GM20431 (cell line): Measurements from ENCODE around the gene LARGE2.

Experiments
- in situ Hi-C: fragments of 300-500 bp; cut with MseI, MboI; formaldehyde crosslinking; loops from one replicate; pipeline ENCODE4 v1.15.0; 2020; ENCODE audit warnings: low sequenced_read_pairs; ENCODE audit not compliant: unreplicated experiment

Gene LARGE2

DNA sequence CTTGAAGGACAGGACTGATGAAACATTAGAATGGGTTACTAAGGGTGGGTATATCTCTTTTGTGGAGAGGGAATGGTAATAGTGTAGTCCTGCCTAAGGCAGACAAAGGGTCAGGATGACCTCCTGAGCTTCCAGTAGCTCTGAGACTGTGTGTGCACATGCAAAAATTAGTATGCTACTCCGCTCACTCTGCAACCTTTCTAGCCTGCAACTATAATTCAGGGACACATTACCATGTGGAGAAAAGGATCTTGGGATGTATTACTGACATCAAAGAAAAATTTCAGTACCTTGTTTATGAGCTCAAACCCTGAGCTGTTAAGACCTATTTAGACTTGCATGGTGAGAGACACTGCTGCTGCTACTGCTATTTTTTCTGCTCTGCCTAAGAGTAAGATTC lies 25.4 kb downstream of the LARGE2 start:
- in situ Hi-C loops = no loop called here

DNA sequence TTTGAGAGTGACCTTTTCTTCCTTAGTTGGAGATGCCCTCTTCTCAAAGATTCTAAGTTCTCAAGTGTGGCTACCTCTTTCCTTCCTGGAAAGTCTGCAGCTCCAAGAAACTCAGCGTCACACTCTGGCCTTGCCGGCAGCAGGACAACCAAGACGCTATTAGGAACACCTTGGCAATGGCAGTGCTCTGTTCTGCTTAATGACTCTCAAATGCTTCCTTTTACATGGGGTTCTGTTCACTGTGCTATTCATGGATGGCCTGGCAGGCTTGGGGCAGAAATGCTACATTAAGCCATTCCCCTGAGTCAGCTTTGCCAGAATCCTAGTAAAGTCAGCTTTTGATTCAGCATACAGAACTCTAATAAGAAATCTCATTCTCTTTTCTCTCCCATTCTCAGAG lies 25.9 kb downstream of the LARGE2 start:
- in situ Hi-C loops = no loop called here

DNA sequence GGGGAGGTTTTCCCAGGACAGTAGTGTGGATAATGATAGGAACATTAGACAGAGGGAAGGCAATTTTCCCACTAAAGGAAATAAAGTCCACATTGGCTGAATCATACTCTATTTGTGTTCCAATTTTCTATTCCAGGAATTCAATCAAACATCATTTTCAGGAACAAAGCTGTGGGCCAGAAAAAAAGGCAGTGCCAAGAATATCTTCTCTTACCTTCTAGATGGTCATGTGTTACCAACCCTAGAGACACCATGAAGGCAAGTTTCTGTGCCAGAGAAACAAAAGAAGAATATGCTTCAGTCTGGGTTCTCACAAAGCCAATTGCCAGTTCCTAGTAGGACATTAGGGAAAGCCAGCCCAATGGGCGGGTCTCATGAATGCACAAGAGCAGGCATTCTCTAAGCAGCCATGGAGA lies 27.5 kb downstream of the LARGE2 start:
- in situ Hi-C loops = no loop called here

DNA sequence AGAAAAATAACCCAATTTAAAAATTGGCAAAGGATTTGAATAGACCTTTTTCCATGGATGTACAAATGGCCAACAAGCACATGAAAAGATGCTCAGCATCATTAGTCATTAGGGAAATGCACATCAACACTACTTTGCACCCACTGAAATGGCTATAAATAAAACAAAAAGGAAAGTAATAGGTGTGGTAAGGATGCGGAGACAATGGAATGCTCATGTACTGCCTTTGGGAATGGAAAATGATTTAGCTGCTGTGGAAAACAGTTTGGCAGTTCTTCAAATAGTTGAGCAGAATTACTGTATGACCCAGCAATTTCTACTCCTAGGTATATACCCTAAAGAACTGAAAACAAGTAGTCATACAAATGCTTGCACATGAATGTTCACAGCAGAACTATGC lies 37.4 kb downstream of the LARGE2 start:
- in situ Hi-C loops = no loop called here

DNA sequence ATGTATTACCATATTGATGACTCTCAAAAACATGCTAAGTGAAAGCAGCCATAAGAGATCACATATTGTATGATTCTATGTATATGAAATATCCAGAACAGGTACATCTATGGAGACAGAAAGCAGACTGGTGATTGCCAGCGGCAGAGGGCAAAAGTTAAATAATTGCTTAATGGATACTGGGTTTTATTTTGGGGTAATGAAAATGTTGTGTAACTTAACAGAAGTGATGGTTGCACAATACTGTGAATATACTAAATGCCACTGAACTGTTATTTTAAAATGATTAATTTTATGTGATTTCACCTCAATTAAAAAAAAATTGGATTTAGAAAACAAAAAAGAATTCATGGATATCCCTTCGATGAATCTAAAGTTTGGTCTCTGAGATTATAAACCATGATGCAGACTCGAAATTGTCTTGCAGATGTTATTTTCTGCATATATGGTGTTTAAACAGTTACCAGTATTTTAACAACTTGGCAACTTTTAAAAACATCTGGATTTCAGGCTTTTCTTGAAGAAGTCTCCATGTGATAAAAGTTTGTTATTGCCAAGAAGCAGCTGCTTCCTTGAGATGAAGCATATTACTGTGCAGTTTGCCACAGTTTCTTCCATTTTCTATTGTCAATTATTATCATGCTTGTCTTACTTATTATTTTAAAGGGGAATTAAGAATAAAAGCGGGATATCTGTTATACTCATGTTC lies 38.1 kb downstream of the LARGE2 start:
- in situ Hi-C loops = no loop called here

DNA sequence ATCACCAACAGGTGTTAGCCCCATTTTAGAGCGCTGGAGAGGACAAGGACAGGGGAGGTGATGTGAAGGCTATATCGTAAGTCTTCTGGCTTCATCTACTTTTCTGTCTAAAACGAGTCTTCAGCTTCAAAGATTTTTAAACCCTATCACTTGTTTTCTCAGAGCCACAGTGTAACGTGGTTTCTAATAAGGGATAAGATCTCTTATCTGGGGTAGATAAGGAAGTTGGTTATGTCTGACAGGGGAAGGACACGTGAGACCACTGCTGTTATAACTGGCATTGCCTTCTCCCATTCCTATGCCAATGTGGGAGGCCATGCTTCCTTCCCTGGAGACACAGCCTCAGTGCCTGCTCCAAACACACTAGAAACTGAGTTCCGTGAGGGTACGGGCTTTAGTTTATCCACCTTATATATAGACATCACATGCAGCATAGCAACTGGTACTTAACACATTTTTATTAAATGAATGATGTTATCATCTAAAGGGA lies 39.3 kb downstream of the LARGE2 start:
- in situ Hi-C loops = no loop called here

DNA sequence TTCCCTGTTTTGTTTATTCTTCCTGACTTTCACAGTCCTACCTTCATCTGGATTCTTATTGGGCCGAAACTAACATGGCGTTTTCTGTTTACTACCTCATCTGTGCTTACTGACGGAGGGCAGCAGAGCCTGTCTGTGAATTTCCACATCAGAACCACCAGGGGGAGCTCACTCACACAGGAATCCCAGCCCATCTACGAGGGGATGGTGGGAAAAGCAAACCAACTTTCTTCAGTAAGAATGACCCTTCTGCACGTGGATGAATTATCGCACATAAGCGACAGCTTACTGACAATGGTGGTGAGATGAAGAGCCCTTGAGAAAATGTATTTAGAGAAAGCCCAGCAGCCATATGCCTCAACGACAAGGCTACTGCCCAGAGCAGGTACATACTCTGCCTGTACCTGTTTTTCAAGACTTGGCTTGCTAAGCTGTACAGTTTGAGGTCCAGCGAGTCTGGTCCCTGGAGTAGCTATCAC lies 42.5 kb downstream of the LARGE2 start:
- in situ Hi-C loops = no loop called here

DNA sequence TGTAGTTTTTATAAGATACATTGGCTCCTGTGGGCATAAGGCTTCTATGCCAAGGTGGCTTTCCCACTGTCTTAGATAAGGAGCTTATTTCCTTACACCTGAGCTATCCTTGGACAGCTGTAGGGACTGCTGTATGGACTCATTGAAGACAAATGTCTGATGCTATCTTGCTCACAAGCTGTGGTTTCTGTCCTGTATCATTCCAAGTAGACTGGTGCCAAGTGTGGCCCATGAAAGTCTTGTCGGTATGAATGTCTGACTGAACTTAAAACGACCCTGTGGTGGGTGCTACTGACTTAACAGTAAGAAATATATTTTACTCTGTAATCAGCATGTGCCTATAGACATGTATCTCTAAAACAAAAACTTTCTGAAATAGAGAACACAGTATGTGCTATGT lies 45.0 kb downstream of the LARGE2 start:
- in situ Hi-C loops = no loop called here

DNA sequence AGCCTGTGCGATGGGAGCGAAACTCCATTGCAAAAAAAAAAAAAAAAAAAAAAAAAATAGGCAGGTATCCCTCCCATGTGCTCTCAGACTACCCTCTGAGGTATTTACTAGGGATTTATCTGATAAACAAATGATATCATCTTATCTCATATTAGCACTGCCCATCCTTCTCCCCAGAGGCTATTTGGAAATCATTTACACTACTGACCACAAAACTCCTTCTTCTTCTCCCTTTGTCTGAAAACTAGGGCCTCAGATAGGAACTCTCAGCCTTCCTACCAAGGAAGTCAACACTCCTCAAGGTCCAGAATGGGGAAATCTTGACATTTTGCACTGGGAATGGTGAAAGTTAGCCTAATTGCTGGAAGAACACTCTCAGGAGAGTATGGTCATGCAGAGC lies 46.4 kb downstream of the LARGE2 start:
- in situ Hi-C loops = no loop called here

DNA sequence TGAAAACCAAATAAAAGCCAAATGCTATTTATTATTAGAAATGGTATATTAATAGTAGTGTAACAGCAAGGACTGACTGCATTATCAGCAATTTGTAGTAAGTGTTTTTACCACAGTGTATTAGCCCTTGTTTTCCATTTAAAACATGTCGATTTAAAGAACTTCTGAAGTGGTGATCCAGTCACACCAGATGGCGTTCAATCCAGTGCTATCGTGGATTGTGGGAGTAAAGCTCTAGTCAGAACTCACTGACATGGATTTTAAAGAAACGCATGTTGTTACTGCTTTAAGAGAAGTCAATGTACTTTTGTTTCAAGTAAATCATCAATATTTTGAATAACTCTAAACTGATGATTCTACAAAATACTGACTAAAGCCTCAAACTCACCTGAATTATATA lies 51.1 kb downstream of the LARGE2 start:
- in situ Hi-C loops = no loop called here

DNA sequence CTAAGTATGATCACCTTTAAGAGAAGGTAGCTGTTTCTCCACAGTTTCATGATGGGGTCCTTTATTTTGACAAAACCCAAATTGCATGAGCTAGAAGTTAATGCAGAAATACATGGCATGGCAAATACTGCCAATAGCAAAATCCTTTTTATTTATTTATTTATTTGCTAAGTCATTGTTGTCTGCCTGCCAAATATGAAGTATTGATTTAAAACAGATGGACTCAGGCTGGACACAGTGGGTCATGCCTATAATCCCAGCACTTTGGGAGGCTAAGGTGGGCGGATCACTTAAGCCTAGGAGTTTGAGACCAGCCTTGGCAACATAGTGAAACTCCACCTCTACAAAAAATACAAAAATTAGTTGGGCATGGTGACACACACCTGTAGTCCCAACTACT lies 52.4 kb downstream of the LARGE2 start:
- in situ Hi-C loops = no loop called here
